H1 (cell line): ENCODE measurements around the gene SLC25A27. TPM values are rescaled to one million over a fixed set of nuclear protein-coding genes. Genes with fewer than 3 reads are reported as not detected.

ENCODE experiments used
- CTCF ChIA-PET: fragments of 300-600 bp; sonication (Branson Sonifier 250); formaldehyde crosslinking; loops from one replicate; lab custom pipeline; 2021; ENCODE audit not compliant: partially characterized antibody; lab: Charles Lee
- POLR2A ChIA-PET: fragments of 300-600 bp; sonication (Branson Sonifier 250); formaldehyde crosslinking; loops from one replicate; lab custom pipeline; 2021; ENCODE audit warnings: inconsistent platforms; ENCODE audit not compliant: partially characterized antibody; lab: Charles Lee
- DNase-seq, 2 experiments: peaks; one replicate each; pipeline versions ENCODE4 v3.0.0 to v3.0.0-alpha.2; 2010 to 2022; ENCODE audit warnings: low spot score in 2 of 2, low read depth in 1 of 2, mixed read lengths in 1 of 2
- FAIRE-seq: peaks from 2 replicates; lab custom pipeline; 2011; peaks lifted over from hg19 to GRCh38; lab: Jason Lieb, UNC
- H2AFZ ChIP-seq: 2 replicates; pipeline ENCODE4 v1.8.1; 2012; ENCODE audit warnings: low read length, inconsistent platforms
- H2AK5ac ChIP-seq: 2 replicates; pipeline ENCODE4 v1.6.1; 2013; ENCODE audit warnings: low read depth, low read length
- H2BK120ac ChIP-seq: replicated peaks from 2 replicates; pipeline ENCODE3; 2013; ENCODE audit warnings: low read depth, low read length, inconsistent platforms
- H2BK12ac ChIP-seq: 2 replicates; pipeline ENCODE4 v1.6.1; 2013; ENCODE audit warnings: low read depth, low read length
- H2BK15ac ChIP-seq: 2 replicates; pipeline ENCODE4 v1.6.1; 2013; ENCODE audit warnings: low read length
- H2BK20ac ChIP-seq: 2 replicates; pipeline ENCODE4 v1.6.1; 2013; ENCODE audit warnings: low read length
- H2BK5ac ChIP-seq: 2 replicates; pipeline ENCODE4 v1.6.1; 2013; ENCODE audit warnings: low read depth, low read length
- H3K14ac ChIP-seq: 2 replicates; pipeline ENCODE4 v1.6.1; 2013; ENCODE audit warnings: inconsistent platforms; ENCODE audit not compliant: insufficient read length
- H3K18ac ChIP-seq: 2 replicates; pipeline ENCODE4 v1.6.1; 2013; ENCODE audit warnings: low read length; ENCODE audit errors: extremely low read depth
- H3K23ac ChIP-seq: 2 replicates; pipeline ENCODE4 v1.6.1; 2013; ENCODE audit warnings: inconsistent platforms; ENCODE audit not compliant: insufficient read length
- H3K23me2 ChIP-seq: 2 replicates; pipeline ENCODE4 v1.6.1; 2013; ENCODE audit warnings: low read depth, low read length
- H3K27ac ChIP-seq: 2 replicates; pipeline ENCODE4 v1.6.1; 2011; ENCODE audit warnings: low read depth, low read length, inconsistent platforms
- H3K27me3 ChIP-seq, 4 experiments: replicated peaks in 1 of 4; 1 replicate in 1 of 4; 2 replicates in 3 of 4; pipeline versions ENCODE4 v1.6.1 to v1.8.1; 2011 to 2013; ENCODE audit warnings: low read length in 3 of 4, mild to moderate bottlenecking in 3 of 4, inconsistent platforms in 2 of 4, mixed read lengths in 2 of 4, moderate library complexity in 1 of 4; ENCODE audit not compliant: control insufficient read depth in 3 of 4, insufficient read depth in 3 of 4; ENCODE audit errors: extremely low read depth in 1 of 4
- H3K36me3 ChIP-seq, 4 experiments: 2 replicates each; pipeline versions ENCODE4 v1.6.1 to v1.8.1; 2011 to 2013; ENCODE audit warnings: mild to moderate bottlenecking in 4 of 4, low read length in 3 of 4, moderate library complexity in 2 of 4, control low read depth in 1 of 4, inconsistent platforms in 1 of 4; ENCODE audit not compliant: insufficient read depth in 4 of 4, control insufficient read depth in 2 of 4
- H3K4ac ChIP-seq: replicated peaks from 2 replicates; pipeline ENCODE3; 2013; ENCODE audit warnings: low read length, low read depth, mixed read lengths, inconsistent platforms; ENCODE audit not compliant: insufficient read length
- H3K4me1 ChIP-seq, 4 experiments: replicated peaks in 1 of 4; 1 replicate in 1 of 4; 2 replicates in 3 of 4; pipeline versions ENCODE4 v1.6.1 to v1.8.1; 2011 to 2013; ENCODE audit warnings: low read length in 3 of 4, inconsistent platforms in 2 of 4, mixed read lengths in 1 of 4; ENCODE audit not compliant: insufficient read depth in 4 of 4, control insufficient read depth in 3 of 4
- H3K4me2 ChIP-seq, 2 experiments: 2 replicates each; pipeline versions ENCODE4 v1.6.1 to v1.8.1; 2011 to 2013; ENCODE audit warnings: low read depth in 2 of 2, low read length in 2 of 2, control low read depth in 1 of 2, inconsistent platforms in 1 of 2, mild to moderate bottlenecking in 1 of 2; ENCODE audit not compliant: insufficient read depth in 1 of 2
- H3K4me3 ChIP-seq, 4 experiments: fragments of 200-600, 300-600 bp in 1 of 4; sonication (generic), shearing (Covaris generic), sonication (Bioruptor Twin) in 1 of 4; 2 replicates each; pipeline versions ENCODE4 v1.5.1 to v1.8.1; 2011 to 2016; ENCODE audit warnings: low read length in 4 of 4, low read depth in 3 of 4, control low read depth in 2 of 4, inconsistent platforms in 2 of 4, mild to moderate bottlenecking in 2 of 4, mixed read lengths in 1 of 4, moderate library complexity in 1 of 4; ENCODE audit not compliant: insufficient read depth in 2 of 4; ENCODE audit errors: extremely low read depth in 1 of 4
- H3K56ac ChIP-seq: replicated peaks from 2 replicates; pipeline ENCODE3; 2013; ENCODE audit warnings: low read depth, mild to moderate bottlenecking, mixed read lengths, low read length, inconsistent platforms; ENCODE audit not compliant: insufficient read length
- H3K79me1 ChIP-seq: 2 replicates; pipeline ENCODE4 v1.6.1; 2013; ENCODE audit warnings: low read depth, low read length, control low read depth
- H3K79me2 ChIP-seq, 2 experiments: 2 replicates each; pipeline versions ENCODE4 v1.6.1 to v1.8.1; 2012 to 2013; ENCODE audit warnings: low read length in 2 of 2, mild to moderate bottlenecking in 2 of 2, inconsistent platforms in 1 of 2; ENCODE audit not compliant: insufficient read depth in 2 of 2, control insufficient read depth in 1 of 2
- H3K9ac ChIP-seq, 4 experiments: replicated peaks in 1 of 4; 1 replicate in 1 of 4; 2 replicates in 3 of 4; pipeline versions ENCODE4 v1.6.1 to v1.8.1; 2011 to 2013; ENCODE audit warnings: low read depth in 3 of 4, low read length in 3 of 4, control low read depth in 2 of 4, mild to moderate bottlenecking in 2 of 4, moderate library complexity in 2 of 4, inconsistent platforms in 1 of 4; ENCODE audit errors: extremely low read depth in 1 of 4
- H3K9me3 ChIP-seq, 2 experiments: 2 replicates each; pipeline versions ENCODE4 v1.6.1 to v1.8.1; 2012 to 2013; ENCODE audit warnings: mild to moderate bottlenecking in 2 of 2, moderate library complexity in 2 of 2, control low read depth in 1 of 2, inconsistent platforms in 1 of 2, low read depth in 1 of 2, low read length in 1 of 2, mixed read lengths in 1 of 2; ENCODE audit not compliant: insufficient read depth in 2 of 2
- H4K20me1 ChIP-seq, 2 experiments: replicated peaks in 1 of 2; 2 replicates each; pipeline versions ENCODE3 to v1.8.1; 2011 to 2013; ENCODE audit warnings: inconsistent platforms in 2 of 2, low read length in 2 of 2, mild to moderate bottlenecking in 1 of 2; ENCODE audit not compliant: insufficient read depth in 2 of 2, control insufficient read depth in 1 of 2
- H4K5ac ChIP-seq: 2 replicates; pipeline ENCODE4 v1.6.1; 2013; ENCODE audit warnings: low read length, low read depth, mixed read lengths, inconsistent platforms; ENCODE audit not compliant: insufficient read length
- H4K8ac ChIP-seq: 2 replicates; pipeline ENCODE4 v1.8.0; 2013; ENCODE audit warnings: mild to moderate bottlenecking, moderate library complexity, low read length, inconsistent platforms; ENCODE audit not compliant: insufficient read depth; ENCODE audit errors: extremely low read depth
- H4K91ac ChIP-seq: replicated peaks from 2 replicates; pipeline ENCODE3; 2013; ENCODE audit warnings: low read length, mixed read lengths, inconsistent platforms; ENCODE audit not compliant: insufficient read length
- BRCA1 ChIP-seq: IDR thresholded peaks from 2 replicates; pipeline ENCODE4 v1.6.1; 2012; ENCODE audit warnings: low read depth, low read length, improper control_type of control experiment
- CEBPB ChIP-seq: IDR thresholded peaks from 2 replicates; pipeline ENCODE4 v1.6.1; 2012; ENCODE audit warnings: low read depth, low read length
- CTBP2 ChIP-seq: IDR thresholded peaks from 2 replicates; pipeline ENCODE4 v1.7.0; 2011; ENCODE audit warnings: borderline replicate concordance, mild to moderate bottlenecking, moderate library complexity, mixed read lengths, low read length; ENCODE audit not compliant: insufficient read depth, insufficient read length
- CTCF ChIP-seq, 3 experiments: IDR thresholded peaks; 1 replicate in 2 of 3; 2 replicates in 1 of 3; pipeline versions ENCODE4 v1.5.1 to v1.6.1; 2011; ENCODE audit warnings: low read length in 3 of 3, mild to moderate bottlenecking in 3 of 3, inconsistent platforms in 2 of 3, low read depth in 1 of 3, moderate library complexity in 1 of 3; ENCODE audit not compliant: insufficient read depth in 1 of 3; ENCODE audit errors: control extremely low read depth in 1 of 3
- EP300 ChIP-seq, 2 experiments: IDR thresholded peaks; 1 replicate in 1 of 2; 2 replicates in 1 of 2; pipeline ENCODE4 v1.6.1; 2011 to 2012; ENCODE audit warnings: low read depth in 2 of 2, low read length in 2 of 2, mild to moderate bottlenecking in 2 of 2, borderline replicate concordance in 1 of 2, inconsistent platforms in 1 of 2, moderate library complexity in 1 of 2
- EZH2 ChIP-seq: fragments of 200-600 bp; sonication (generic); IDR thresholded peaks from 2 replicates; pipeline ENCODE4 v1.7.1; 2012; ENCODE audit warnings: low read depth, mild to moderate bottlenecking, moderate library complexity, low read length, inconsistent platforms; ENCODE audit not compliant: severe bottlenecking
- GTF2F1 ChIP-seq: IDR thresholded peaks from 2 replicates; pipeline ENCODE4 v1.6.1; 2012; ENCODE audit warnings: low read depth, low read length, improper control_type of control experiment, borderline replicate concordance
- JUND ChIP-seq: IDR thresholded peaks from 2 replicates; pipeline ENCODE4 v1.6.1; 2011; ENCODE audit warnings: mild to moderate bottlenecking, improper control_type of control experiment, low read length
- KDM1A ChIP-seq: fragments of 200-600, 300-600 bp; sonication (generic); IDR thresholded peaks from 2 replicates; pipeline ENCODE4 v1.7.1; 2016; ENCODE audit warnings: mild to moderate bottlenecking, low read length, borderline replicate concordance
- NRF1 ChIP-seq: IDR thresholded peaks from 2 replicates; pipeline ENCODE4 v1.6.1; 2011; ENCODE audit warnings: mild to moderate bottlenecking, low read depth, low read length, improper control_type of control experiment
- POLR2A ChIP-seq, 2 experiments: IDR thresholded peaks; 1 replicate in 1 of 2; 2 replicates in 1 of 2; pipeline ENCODE4 v1.6.1; 2011; ENCODE audit warnings: low read depth in 2 of 2, low read length in 2 of 2, mild to moderate bottlenecking in 2 of 2; ENCODE audit errors: control extremely low read depth in 1 of 2
- TCF12 ChIP-seq: IDR thresholded peaks from 2 replicates; pipeline ENCODE4 v1.6.1; 2011; ENCODE audit warnings: low read depth, mild to moderate bottlenecking, low read length
- WGBS, 2 experiments: shearing (Covaris generic) in 1 of 2; methylation state at CpG; one replicate each; pipeline versions ENCODE4 v1.1.6 to v1.1.7; 2013 to 2015; ENCODE audit warnings: low lambda C conversion rate in 2 of 2, mixed read lengths in 2 of 2, inconsistent platforms in 1 of 2, low coverage in 1 of 2, missing lambda C conversion rate in 1 of 2; ENCODE audit not compliant: insufficient replicate concordance in 2 of 2, insufficient coverage in 1 of 2, insufficient read length in 1 of 2; ENCODE audit errors: extremely low coverage in 1 of 2, missing lambda C conversion rate in 1 of 2; 5-methylcytosine and 5-hydroxymethylcytosine counted together
- polyA plus RNA-seq, 7 experiments: library from polyadenylated mRNA; depleted of rRNA in 3 of 7; stranded (reverse) in 5 of 7; unstranded in 2 of 7; fragments of >200 nt in 5 of 7; fragments of 200-250 nt in 2 of 7; gene quantifications; 1 replicate in 5 of 7; 2 replicates in 1 of 7; 4 replicates in 1 of 7; pipeline versions ENCODE4 v1.2.1 to v1.2.3, GENCODE V29; 2011 to 2013; ENCODE audit warnings: missing spikeins in 2 of 7, mixed read lengths in 2 of 7
- total RNA-seq: library from RNA; stranded (reverse); fragmentation: NEBNext Ultra II Directional; extraction: Animal tissue kit (Norgen Biotek cat#: 25700); gene quantifications from 2 replicates; pipeline ENCODE4 v1.2.1, GENCODE V29; 2021

The SLC25A27 gene
- total and polyA plus RNA-seq, 2 of the 8 experiments (the other 6 are each of a cell fraction or from before 2014, with no cell fraction given) = 7.3 to 8.4 TPM

GRCh38 chr6:46699970-46700369, 47.2 kb downstream of the SLC25A27 start:
- Histone ChIP-seq H2BK120ac (no peak overlapping the region), H4K20me1 (no peaks in the 10 kb centered on the region), H3K27ac (no peak overlapping the region), H3K79me2 (no peaks in the 10 kb centered on the region), H2AK5ac (no peak overlapping the region), H2BK15ac (no peak overlapping the region), H3K56ac (no peak overlapping the region), H2BK20ac (no peak overlapping the region), H3K23ac (no peak overlapping the region), H4K8ac (no peak overlapping the region), H3K27me3 (no peaks in the 10 kb centered on the region), H2BK5ac (no peak overlapping the region), H3K4me2 (no peak overlapping the region), H3K9ac (no peak overlapping the region), H4K5ac (no peak overlapping the region), H3K18ac (no peak overlapping the region), H3K14ac (no peak overlapping the region), H3K4me3 (no peak overlapping the region), H3K36me3 (no peaks in the 10 kb centered on the region), H3K4me1 (no peaks in the 10 kb centered on the region), H3K79me1 (no peaks in the 10 kb centered on the region; the same call in 1 of the 2 replicates), H3K4ac (no peak overlapping the region), H4K91ac (no peak overlapping the region), H3K9me3 (no peaks in the 10 kb centered on the region), H2BK12ac (no peak overlapping the region), H2AFZ (no peak overlapping the region), H3K23me2 (no peaks in the 10 kb centered on the region)
- no peak for DNase-seq
- CTCF ChIA-PET = interaction anchor here (0.7 to 1.3 kb wide), 3 partner anchors 34 to 83 kb away, joined by 3 to 5 read pairs (median 3); no protein-coding TSS in a partner anchor
- FAIRE-seq = no peak
- WGBS, 2 experiments = 94% methylated on average over 1 of the region's 1 CpG; no CpG with 5 or more reads in 1 of the 2 experiments
- POLR2A ChIA-PET = no interaction called here
- TF ChIP-seq CEBPB = no peak
- TF ChIP-seq GTF2F1 = no peak
- TF ChIP-seq EP300 (IDR thresholded peaks at IDR 0.05; ENCODE audit: borderline replicate concordance in 1 of 2, low read depth in 2 of 2, low read length in 2 of 2) = no peak
- no peak for TF ChIP-seq NRF1
- TF ChIP-seq TCF12 = no peak
- no peak for TF ChIP-seq JUND
- no peak for TF ChIP-seq EZH2
- TF ChIP-seq CTBP2 = no peak
- TF ChIP-seq KDM1A = no peak
- TF ChIP-seq BRCA1 = no peak
- TF ChIP-seq CTCF (IDR thresholded peaks at IDR 0.05; ENCODE audit: control extremely low read depth in 1 of 3, insufficient read depth in 1 of 3, low read depth in 1 of 3, low read length in 3 of 3) = no peak
- TF ChIP-seq POLR2A (IDR thresholded peaks at IDR 0.05; ENCODE audit: control extremely low read depth in 1 of 2, low read depth in 2 of 2, low read length in 2 of 2) = no peak
